ENCODE results near the gene FAN1. TPM values are rescaled to one million over a fixed set of nuclear protein-coding genes. Genes with fewer than 3 reads are reported as not detected.
A peak's percentile ranks its signal among the peaks of the same experiment; 100 is the strongest.

The FAN1 gene
- total RNA-seq, 1 donor from 2014 or later = 26.6 TPM

- Histone ChIP-seq H3K9ac (ENCODE audit: low read depth in 1 of 3, low read length in 3 of 3) (no peak overlapping the region), H3K36me3 (ENCODE audit: control insufficient read depth in 3 of 3, insufficient read depth in 3 of 3, low read length in 3 of 3) (peaks cover 3 to 31% (median 6%) of the 10 kb centered on the region in 3 donors), H3K9me3 (ENCODE audit: control insufficient read depth in 3 of 3, low read length in 3 of 3) (no peaks in the 10 kb centered on the region), H3K4me1 (ENCODE audit: control insufficient read depth in 3 of 3, insufficient read depth in 3 of 3, low read length in 3 of 3) (peaks cover 3 to 8% (median 5%) of the 10 kb centered on the region in 3 donors), H3K4me3 (ENCODE audit: low read length in 3 of 3) (no peak overlapping the region), H3K27me3 (ENCODE audit: control insufficient read depth in 3 of 3, insufficient read depth in 3 of 3, low read length in 3 of 3) (no peaks in the 10 kb centered on the region), H3K27ac (ENCODE audit: low read depth, low read length) (no peak overlapping the region)
Measured at GRCh38 chr15:30973379-30973778, 69.7 kb downstream of the FAN1 start.

- Histone ChIP-seq H3K4me3 (ENCODE audit: low read length in 3 of 3) (no peak overlapping the region), H3K9ac (ENCODE audit: low read depth in 1 of 3, low read length in 3 of 3) (no peak overlapping the region), H3K36me3 (ENCODE audit: control insufficient read depth in 3 of 3, insufficient read depth in 3 of 3, low read length in 3 of 3) (peaks cover 3 to 27% (median 6%) of the 10 kb centered on the region in 3 donors), H3K4me1 (ENCODE audit: control insufficient read depth in 3 of 3, insufficient read depth in 3 of 3, low read length in 3 of 3) (peaks cover 5 to 10% (median 7%) of the 10 kb centered on the region in 3 donors), H3K27ac (ENCODE audit: low read depth, low read length) (no peak overlapping the region), H3K27me3 (ENCODE audit: control insufficient read depth in 3 of 3, insufficient read depth in 3 of 3, low read length in 3 of 3) (no peaks in the 10 kb centered on the region), H3K9me3 (ENCODE audit: control insufficient read depth in 3 of 3, low read length in 3 of 3) (no peaks in the 10 kb centered on the region)
Measured at GRCh38 chr15:30974112-30974511, 70.4 kb downstream of the FAN1 start.

GRCh38 chr15:30978328-30978727 is 74.6 kb downstream of the FAN1 start:
- Histone ChIP-seq H3K9me3 (ENCODE audit: control insufficient read depth in 3 of 3, low read length in 3 of 3) (no peaks in the 10 kb centered on the region), H3K4me3 (ENCODE audit: low read length in 3 of 3) (no peak overlapping the region), H3K4me1 (ENCODE audit: control insufficient read depth in 3 of 3, insufficient read depth in 3 of 3, low read length in 3 of 3) (peaks cover 8 to 15% (median 14%) of the 10 kb centered on the region in 3 donors), H3K36me3 (ENCODE audit: control insufficient read depth in 3 of 3, insufficient read depth in 3 of 3, low read length in 3 of 3) (peaks cover 2 to 21% (median 4%) of the 10 kb centered on the region in 3 donors), H3K27ac (ENCODE audit: low read depth, low read length) (no peak overlapping the region), H3K9ac (ENCODE audit: low read depth in 1 of 3, low read length in 3 of 3) (no peak overlapping the region), H3K27me3 (ENCODE audit: control insufficient read depth in 3 of 3, insufficient read depth in 3 of 3, low read length in 3 of 3) (no peaks in the 10 kb centered on the region)

- peaks cover 0 to 16% (median 0%) of the 10 kb centered on the region in 3 donors for H3K36me3 ChIP-seq (ENCODE audit: control insufficient read depth in 3 of 3, insufficient read depth in 3 of 3, low read length in 3 of 3)
- H3K9ac ChIP-seq (ENCODE audit: low read depth in 1 of 3, low read length in 3 of 3) = no peak overlapping the region
- no peak overlapping the region for H3K4me3 ChIP-seq (ENCODE audit: low read length in 3 of 3)
- no peaks in the 10 kb centered on the region for H3K9me3 ChIP-seq (ENCODE audit: control insufficient read depth in 3 of 3, low read length in 3 of 3)
- H3K4me1 ChIP-seq (ENCODE audit: control insufficient read depth in 3 of 3, insufficient read depth in 3 of 3, low read length in 3 of 3) = peaks cover 19 to 24% (median 24%) of the 10 kb centered on the region in 3 donors
- H3K27me3 ChIP-seq (ENCODE audit: control insufficient read depth in 3 of 3, insufficient read depth in 3 of 3, low read length in 3 of 3) = no peaks in the 10 kb centered on the region
- no peak overlapping the region for H3K27ac ChIP-seq (ENCODE audit: low read depth, low read length)
Measured at GRCh38 chr15:30979457-30979856, 75.7 kb downstream of the FAN1 start.

- no peak overlapping the region for H3K27ac ChIP-seq (ENCODE audit: low read depth, low read length)
- H3K4me1 ChIP-seq (ENCODE audit: control insufficient read depth in 3 of 3, insufficient read depth in 3 of 3, low read length in 3 of 3) = peaks cover 42 to 49% (median 43%) of the 10 kb centered on the region in 3 donors
Measured at GRCh38 chr15:30984118-30984517, 80.4 kb downstream of the FAN1 start.

GRCh38 chr15:30984542-30984941 is 80.8 kb downstream of the FAN1 start:
- Histone ChIP-seq H3K36me3 (ENCODE audit: control insufficient read depth in 3 of 3, insufficient read depth in 3 of 3, low read length in 3 of 3) (peaks cover 0 to 11% (median 10%) of the 10 kb centered on the region in 3 donors), H3K27me3 (ENCODE audit: control insufficient read depth in 3 of 3, insufficient read depth in 3 of 3, low read length in 3 of 3) (no peaks in the 10 kb centered on the region), H3K9ac (ENCODE audit: low read depth in 1 of 3, low read length in 3 of 3) (peak overlapping the region in 1 of 3 donors; percentile 40), H3K9me3 (ENCODE audit: control insufficient read depth in 3 of 3, low read length in 3 of 3) (no peaks in the 10 kb centered on the region), H3K4me1 (ENCODE audit: control insufficient read depth in 3 of 3, insufficient read depth in 3 of 3, low read length in 3 of 3) (peaks cover 42 to 49% (median 43%) of the 10 kb centered on the region in 3 donors), H3K27ac (ENCODE audit: low read depth, low read length) (peak overlapping the region; percentile 15), H3K4me3 (ENCODE audit: low read length in 3 of 3) (peak overlapping the region in 1 of 3 donors; percentile 15)

More at GRCh38 chr15:30984118-30984517, 80.4 kb downstream of the FAN1 start:
- H3K4me3 ChIP-seq (ENCODE audit: low read length in 3 of 3) = no peak overlapping the region
- no peak overlapping the region for H3K9ac ChIP-seq (ENCODE audit: low read depth in 1 of 3, low read length in 3 of 3)
- H3K9me3 ChIP-seq (ENCODE audit: control insufficient read depth in 3 of 3, low read length in 3 of 3) = no peaks in the 10 kb centered on the region
- H3K27me3 ChIP-seq (ENCODE audit: control insufficient read depth in 3 of 3, insufficient read depth in 3 of 3, low read length in 3 of 3) = no peaks in the 10 kb centered on the region
- H3K36me3 ChIP-seq (ENCODE audit: control insufficient read depth in 3 of 3, insufficient read depth in 3 of 3, low read length in 3 of 3) = peaks cover 0 to 11% (median 10%) of the 10 kb centered on the region in 3 donors

- Histone ChIP-seq H3K27ac (ENCODE audit: low read depth, low read length) (peak overlapping the region; percentile 15), H3K4me3 (ENCODE audit: low read length in 3 of 3) (peak overlapping the region in 1 of 3 donors; percentile 15), H3K36me3 (ENCODE audit: control insufficient read depth in 3 of 3, insufficient read depth in 3 of 3, low read length in 3 of 3) (peaks cover 0 to 10% (median 6%) of the 10 kb centered on the region in 3 donors), H3K4me1 (ENCODE audit: control insufficient read depth in 3 of 3, insufficient read depth in 3 of 3, low read length in 3 of 3) (peaks cover 43 to 54% (median 48%) of the 10 kb centered on the region in 3 donors), H3K27me3 (ENCODE audit: control insufficient read depth in 3 of 3, insufficient read depth in 3 of 3, low read length in 3 of 3) (no peaks in the 10 kb centered on the region), H3K9ac (ENCODE audit: low read depth in 1 of 3, low read length in 3 of 3) (peak overlapping the region in 1 of 3 donors; percentile 40), H3K9me3 (ENCODE audit: control insufficient read depth in 3 of 3, low read length in 3 of 3) (no peaks in the 10 kb centered on the region)
Measured at GRCh38 chr15:30985081-30985531, 81.4 kb downstream of the FAN1 start.

GRCh38 chr15:30990036-30990435 is 86.3 kb downstream of the FAN1 start:
- Histone ChIP-seq H3K27ac (ENCODE audit: low read depth, low read length) (peak overlapping the region; percentile 96), H3K27me3 (ENCODE audit: control insufficient read depth in 3 of 3, insufficient read depth in 3 of 3, low read length in 3 of 3) (no peaks in the 10 kb centered on the region), H3K9me3 (ENCODE audit: control insufficient read depth in 3 of 3, low read length in 3 of 3) (no peaks in the 10 kb centered on the region), H3K4me1 (ENCODE audit: control insufficient read depth in 3 of 3, insufficient read depth in 3 of 3, low read length in 3 of 3) (peaks cover 33 to 50% (median 36%) of the 10 kb centered on the region in 3 donors), H3K4me3 (ENCODE audit: low read length in 3 of 3) (peak overlapping the region; percentile 89 to 98 (median 94)), H3K36me3 (ENCODE audit: control insufficient read depth in 3 of 3, insufficient read depth in 3 of 3, low read length in 3 of 3) (peaks cover 0 to 10% (median 4%) of the 10 kb centered on the region in 3 donors), H3K9ac (ENCODE audit: low read depth in 1 of 3, low read length in 3 of 3) (peak overlapping the region; percentile 95 to 99 (median 97))

GRCh38 chr15:30990446-30991254 is 86.9 kb downstream of the FAN1 start:
- Histone ChIP-seq H3K9me3 (ENCODE audit: control insufficient read depth in 3 of 3, low read length in 3 of 3) (no peaks in the 10 kb centered on the region), H3K4me1 (ENCODE audit: control insufficient read depth in 3 of 3, insufficient read depth in 3 of 3, low read length in 3 of 3) (peaks cover 27 to 44% (median 30%) of the 10 kb centered on the region in 3 donors), H3K27me3 (ENCODE audit: control insufficient read depth in 3 of 3, insufficient read depth in 3 of 3, low read length in 3 of 3) (no peaks in the 10 kb centered on the region), H3K27ac (ENCODE audit: low read depth, low read length) (peak overlapping the region; percentile 96), H3K4me3 (ENCODE audit: low read length in 3 of 3) (peak overlapping the region; percentile 89 to 98 (median 94)), H3K36me3 (ENCODE audit: control insufficient read depth in 3 of 3, insufficient read depth in 3 of 3, low read length in 3 of 3) (peaks cover 0 to 9% (median 2%) of the 10 kb centered on the region in 3 donors), H3K9ac (ENCODE audit: low read depth in 1 of 3, low read length in 3 of 3) (peak overlapping the region; percentile 95 to 99 (median 97))
